RWPE2 (cell line): Measurements from ENCODE around the gene KCTD19.

Experiments
- ATAC-seq: fragments of 200-7000 bp; cut with Tn5 transposase; 3 replicates; pipeline ENCODE4 v1.9.1; 2021; ENCODE audit warnings: low read depth
- DNase-seq: peaks from one replicate; pipeline ENCODE4 v3.0.0-alpha.2; 2020; ENCODE audit warnings: low spot score
- H3K27ac ChIP-seq: fragments of 450-650 bp; 2 replicates; pipeline ENCODE4 v1.5.1; 2017; ENCODE audit warnings: mild to moderate bottlenecking; ENCODE audit not compliant: poor library complexity, severe bottlenecking
- H3K27me3 ChIP-seq: fragments of 250-450 bp; sonication (Bioruptor Pico); 2 replicates; pipeline ENCODE4 v1.5.1; 2021; ENCODE audit warnings: mild to moderate bottlenecking, moderate library complexity; ENCODE audit not compliant: insufficient read depth, poor library complexity, severe bottlenecking
- H3K36me3 ChIP-seq: fragments of 250-450 bp; sonication (Bioruptor Pico); 2 replicates; pipeline ENCODE4 v1.5.1; 2020; ENCODE audit warnings: low read depth, mild to moderate bottlenecking, moderate library complexity
- H3K4me1 ChIP-seq: fragments of 250-450 bp; sonication (Bioruptor Pico); 2 replicates; pipeline ENCODE4 v1.5.1; 2021; ENCODE audit warnings: mild to moderate bottlenecking, moderate library complexity; ENCODE audit not compliant: insufficient read depth, poor library complexity, severe bottlenecking
- H3K4me3 ChIP-seq: fragments of 250-450 bp; sonication (Bioruptor Pico); 2 replicates; pipeline ENCODE4 v1.5.1; 2021; ENCODE audit warnings: mild to moderate bottlenecking, moderate library complexity; ENCODE audit not compliant: severe bottlenecking
- H3K9me3 ChIP-seq: fragments of 250-450 bp; sonication (Bioruptor Pico); 2 replicates; pipeline ENCODE4 v1.5.1; 2021; ENCODE audit warnings: mild to moderate bottlenecking, moderate library complexity; ENCODE audit not compliant: severe bottlenecking
- CTCF ChIP-seq: fragments of 450-650 bp; IDR thresholded peaks from one replicate; pipeline ENCODE4 v1.5.1; 2017; ENCODE audit warnings: mild to moderate bottlenecking, moderate library complexity; ENCODE audit not compliant: poor library complexity, severe bottlenecking

Gene KCTD19

GRCh38 chr16:67252609-67253497 is 73.7 kb downstream of the KCTD19 start:
- peaks cover 3% of the 10 kb centered on the region for H3K4me1 ChIP-seq
- H3K36me3 ChIP-seq = peaks cover 11% of the 10 kb centered on the region
- no peaks in the 10 kb centered on the region for H3K27me3 ChIP-seq
- ATAC-seq (no peak), DNase-seq (no peak)
- H3K27ac ChIP-seq = no peak overlapping the region
- no peak overlapping the region for H3K4me3 ChIP-seq
- TF ChIP-seq CTCF = no peak
- H3K9me3 ChIP-seq = no peaks in the 10 kb centered on the region

GRCh38 chr16:67250045-67250327 is 76.6 kb downstream of the KCTD19 start:
- Histone ChIP-seq H3K4me1 (peaks cover 14% of the 10 kb centered on the region), H3K4me3 (no peak overlapping the region), H3K9me3 (no peaks in the 10 kb centered on the region), H3K27me3 (no peaks in the 10 kb centered on the region), H3K36me3 (peaks cover 14% of the 10 kb centered on the region), H3K27ac (no peak overlapping the region)
- no peak for TF ChIP-seq CTCF
- no peak for ATAC-seq
- DNase-seq = no peak

GRCh38 chr16:67249178-67250044 is 77.1 kb downstream of the KCTD19 start:
- no peak for TF ChIP-seq CTCF
- Histone ChIP-seq H3K27me3 (no peaks in the 10 kb centered on the region), H3K36me3 (peaks cover 14% of the 10 kb centered on the region), H3K4me3 (peak overlapping the region; percentile 56), H3K9me3 (no peaks in the 10 kb centered on the region), H3K4me1 (peaks cover 20% of the 10 kb centered on the region), H3K27ac (peak overlapping the region; percentile 92)
- DNase-seq = no peak
- ATAC-seq = no peak

GRCh38 chr16:67248401-67249177 is 78.0 kb downstream of the KCTD19 start, which contains the start of gene SLC9A5:
Gene SLC9A5 (plus strand): TSS chr16:67248979. CDS start chr16:67249015, 36 bp downstream.
- Histone ChIP-seq H3K36me3 (peaks cover 8% of the 10 kb centered on the region), H3K27me3 (no peaks in the 10 kb centered on the region), H3K4me3 (peak within 1 kb of the TSS; percentile 56), H3K27ac (peak within 1 kb of the TSS; percentile 92), H3K9me3 (no peaks in the 10 kb centered on the region), H3K4me1 (peaks cover 28% of the 10 kb centered on the region)
- ATAC-seq = no peak
- peak; percentile 44 for TF ChIP-seq CTCF
- no peak for DNase-seq
